Daoy (cell line): ENCODE measurements around the gene ADK. TPM values are rescaled to one million over a fixed set of nuclear protein-coding genes. Genes with fewer than 3 reads are reported as not detected.
"Not testable (repeated sequence)": the region's sequence is repeated elsewhere in the genome, so short reads cannot be mapped to it uniquely, and the experiment has no call there.

Experiments
- DNase-seq: peaks from one replicate; pipeline ENCODE4 v3.0.0-alpha.2; 2015; ENCODE audit warnings: low read depth
- total RNA-seq: library from RNA; depleted of rRNA; stranded (reverse); fragments of >200 nt; shearing (Covaris generic); gene quantifications from 2 replicates; pipeline ENCODE4 v1.2.3, GENCODE V29; 2014

ADK gene
- total RNA-seq, 1 experiment from 2014 or later, result 30.7 TPM

- not testable (repeated sequence) for DNase-seq
Observed at GRCh38 chr10:74300074-74300621, 149.1 kb downstream of the ADK start.

DNA sequence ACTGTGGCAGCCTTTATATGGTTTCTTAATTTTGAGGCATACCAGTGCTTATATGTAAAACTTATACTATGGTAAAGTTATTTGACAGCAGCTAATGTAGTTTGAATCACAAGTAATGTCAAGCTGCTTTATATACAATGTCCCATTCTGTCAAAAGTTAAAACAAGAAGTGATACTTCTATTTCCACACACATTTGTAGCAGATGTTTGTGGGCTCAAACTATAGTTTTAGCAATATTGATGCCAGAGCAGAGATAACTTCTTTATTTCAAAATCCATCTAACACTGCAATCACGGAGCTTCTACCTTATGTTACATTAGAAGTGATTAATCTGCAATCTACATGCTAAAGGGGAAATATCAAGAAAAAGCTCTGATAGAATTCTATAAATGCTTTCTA lies 149.6 kb downstream of the ADK start:
- no peak for DNase-seq

DNA sequence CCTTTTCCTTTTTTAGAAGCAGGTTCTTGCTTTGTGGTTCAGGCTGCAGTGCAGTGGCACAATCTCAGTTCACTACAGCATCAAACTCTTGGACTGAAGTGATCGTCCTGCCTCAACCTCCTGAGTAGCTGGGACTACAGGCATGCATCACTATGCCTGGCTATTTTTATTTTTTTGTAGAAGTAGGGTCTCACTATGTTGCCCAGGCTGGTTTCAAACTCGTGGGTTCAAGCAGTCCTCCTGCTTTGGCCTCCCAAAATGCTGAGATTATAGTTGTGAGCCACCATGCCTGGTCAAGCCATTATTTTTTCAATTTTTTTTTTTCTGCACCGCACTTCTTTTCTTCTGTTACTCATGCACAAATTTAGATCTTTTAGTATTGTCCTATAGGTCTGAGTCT lies 154.7 kb downstream of the ADK start:
- DNase-seq, result no peak

DNA sequence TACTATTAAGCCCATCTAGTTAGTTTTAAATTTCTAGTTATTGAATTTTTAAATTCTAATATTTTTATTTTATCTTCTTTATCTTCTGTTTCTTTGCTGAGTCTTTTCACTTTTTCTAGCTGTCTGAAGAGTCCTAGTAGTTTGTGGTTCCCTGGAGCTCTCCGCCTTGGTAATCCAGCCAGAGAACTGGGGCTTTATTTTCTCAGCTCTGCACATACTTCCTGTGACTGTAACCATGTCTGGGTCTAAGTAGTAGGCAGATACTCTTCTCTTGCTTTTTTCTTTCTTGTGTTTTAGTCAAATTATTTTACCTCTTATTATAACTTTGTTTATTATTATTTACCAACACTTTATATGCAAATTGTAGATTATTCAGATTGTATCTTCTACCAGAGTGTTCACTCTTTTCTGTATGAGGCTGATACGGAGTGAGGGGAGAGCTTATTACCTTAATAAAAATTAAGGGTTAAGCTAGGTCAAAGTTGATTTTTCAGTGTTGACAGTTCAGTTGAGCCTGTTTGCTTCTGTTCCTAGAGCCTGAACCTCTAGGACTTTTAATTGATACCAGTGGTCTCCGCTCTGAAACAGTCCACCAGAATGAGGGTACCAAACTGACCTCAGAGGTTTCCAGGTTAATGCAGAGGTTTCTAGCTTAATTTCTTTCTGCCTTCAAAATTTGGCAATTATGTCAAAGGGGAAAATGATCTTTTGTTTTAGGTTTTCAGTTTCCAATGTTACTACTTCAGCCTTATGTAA lies 155.4 kb downstream of the ADK start:
- DNase-seq, result no peak

DNA sequence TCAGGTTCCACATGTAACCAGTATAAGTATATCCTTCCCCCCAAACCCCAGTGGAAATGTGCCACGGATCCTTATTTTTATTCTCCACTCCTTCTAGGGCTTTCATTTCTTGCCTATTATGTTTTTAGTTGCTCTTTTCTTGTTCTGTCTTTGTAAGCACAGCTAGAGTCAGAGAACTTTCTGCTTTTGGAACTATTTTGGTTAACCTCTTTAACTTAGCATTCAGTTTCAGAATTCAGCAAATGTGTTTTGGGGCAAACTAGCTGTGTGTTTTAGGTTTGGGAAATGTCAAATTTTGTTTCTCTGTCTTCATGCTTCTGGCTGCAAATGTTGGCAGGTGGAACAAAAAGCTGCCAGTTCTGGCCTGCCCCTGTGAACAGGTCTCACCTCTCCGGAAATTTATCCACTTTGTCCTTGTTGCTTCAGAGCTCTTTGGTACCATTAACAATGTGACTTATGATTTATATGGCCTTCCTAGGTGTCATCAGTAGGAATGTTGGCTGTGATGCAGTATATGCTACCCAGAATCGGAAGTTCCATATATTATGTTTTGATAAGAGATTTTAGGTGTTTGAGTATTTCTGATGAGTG lies 156.1 kb downstream of the ADK start:
- no peak for DNase-seq

GRCh38 chr10:74310652-74311257 lies 159.7 kb downstream of the ADK start:
- no peak for DNase-seq

DNA sequence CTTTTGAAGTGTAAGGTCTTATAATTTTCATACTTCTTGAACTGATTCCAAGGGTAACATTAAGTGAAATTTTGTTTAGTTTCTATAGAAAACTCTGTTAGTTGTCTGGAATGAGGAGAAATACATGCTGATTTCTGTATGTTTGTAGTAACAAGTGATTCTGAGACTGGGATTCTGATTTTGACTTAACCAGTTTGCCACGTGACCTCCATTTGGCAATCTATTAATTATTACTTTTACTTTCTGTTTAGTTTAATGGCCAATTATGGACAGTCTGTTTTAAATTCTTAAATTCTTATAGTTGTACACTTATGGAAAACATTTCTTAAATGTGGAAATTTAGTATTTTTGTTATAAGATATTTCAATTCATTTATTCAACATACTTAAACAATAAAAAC lies 163.1 kb downstream of the ADK start:
- no peak for DNase-seq

DNA sequence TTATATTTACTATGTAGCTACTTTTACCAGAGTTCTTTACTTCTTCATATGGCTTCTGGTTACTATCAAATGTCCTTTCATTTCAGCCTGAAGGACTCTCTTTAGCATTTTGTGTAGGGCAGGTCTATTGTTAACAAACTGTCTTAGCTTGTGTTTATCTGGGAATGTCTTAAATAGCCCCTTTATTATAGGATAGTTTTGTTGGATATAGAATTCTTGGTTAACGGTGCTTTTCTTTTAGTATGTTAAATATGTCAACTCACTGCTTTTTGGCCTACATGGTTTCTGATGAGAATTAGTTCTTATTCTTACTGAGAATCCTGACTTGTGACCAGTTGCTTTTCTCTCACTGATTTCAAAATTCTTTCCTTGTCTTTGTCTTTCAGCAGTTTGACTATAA lies 169.0 kb downstream of the ADK start:
- no peak for DNase-seq

GRCh38 chr10:74320717-74321116 lies 169.7 kb downstream of the ADK start:
- DNase-seq, result no peak

DNA sequence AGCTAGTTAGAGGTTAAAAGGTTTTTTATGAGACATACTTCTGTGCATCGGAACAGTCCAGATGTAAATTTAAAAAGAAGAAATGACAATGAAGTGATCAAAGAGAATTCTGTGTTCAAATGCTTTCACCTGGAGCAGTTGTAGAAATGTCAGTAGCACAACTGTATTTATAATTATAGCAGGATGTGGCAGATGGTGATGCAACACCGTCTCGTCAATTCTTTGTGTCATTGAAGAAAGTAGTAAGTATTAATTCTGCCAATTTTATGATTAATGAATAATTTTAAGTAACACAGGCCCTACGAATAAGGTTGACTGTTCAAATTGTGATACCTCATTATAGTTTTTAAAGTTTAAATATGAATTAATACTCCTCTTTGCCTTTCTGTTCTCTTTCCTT lies 171.1 kb downstream of the ADK start:
- no peak for DNase-seq

DNA sequence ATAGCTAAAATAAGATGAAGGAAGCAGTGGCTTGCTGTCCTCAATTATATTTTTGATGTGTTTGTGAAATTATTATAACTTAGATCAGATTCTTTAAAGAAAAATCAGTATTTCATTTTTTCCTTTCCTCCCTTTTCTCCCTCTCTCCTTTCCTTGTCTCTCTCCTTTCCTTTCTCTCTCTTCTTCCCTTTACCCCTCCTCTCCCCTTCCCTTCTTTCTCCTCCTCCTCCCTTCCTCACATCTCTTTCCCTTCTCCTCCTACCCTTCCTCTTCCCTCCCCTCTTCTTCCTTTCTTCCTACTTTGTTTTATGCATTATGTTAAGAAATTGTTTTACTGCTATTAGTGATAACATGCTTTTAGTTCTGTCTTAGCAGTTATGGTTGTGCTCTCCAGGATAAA lies 171.5 kb downstream of the ADK start:
- DNase-seq, result no peak

GRCh38 chr10:74328388-74328787 lies 177.4 kb downstream of the ADK start:
- DNase-seq, result no peak

DNA sequence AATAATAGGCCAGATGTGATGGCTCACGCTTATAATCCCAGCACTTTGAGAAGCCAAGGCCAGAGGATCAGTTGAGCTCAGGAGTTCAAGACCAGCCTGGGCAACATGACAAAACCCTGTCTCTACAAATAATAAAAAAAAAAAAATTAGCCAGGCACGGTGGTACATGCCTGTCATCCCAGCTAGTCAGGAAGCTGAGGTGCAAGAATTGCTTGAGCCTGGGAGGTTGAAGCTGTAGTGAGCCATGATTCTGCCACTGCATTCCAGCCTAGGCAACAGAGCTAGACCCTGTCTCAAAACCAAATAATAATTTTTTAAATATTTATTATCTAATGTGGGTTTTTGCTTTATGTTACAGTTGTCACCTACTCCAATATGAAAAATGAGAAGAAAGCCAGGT lies 178.9 kb downstream of the ADK start:
- peak; percentile 22 for DNase-seq

- no peak for DNase-seq
Observed at GRCh38 chr10:74330646-74331045, 179.6 kb downstream of the ADK start.

DNA sequence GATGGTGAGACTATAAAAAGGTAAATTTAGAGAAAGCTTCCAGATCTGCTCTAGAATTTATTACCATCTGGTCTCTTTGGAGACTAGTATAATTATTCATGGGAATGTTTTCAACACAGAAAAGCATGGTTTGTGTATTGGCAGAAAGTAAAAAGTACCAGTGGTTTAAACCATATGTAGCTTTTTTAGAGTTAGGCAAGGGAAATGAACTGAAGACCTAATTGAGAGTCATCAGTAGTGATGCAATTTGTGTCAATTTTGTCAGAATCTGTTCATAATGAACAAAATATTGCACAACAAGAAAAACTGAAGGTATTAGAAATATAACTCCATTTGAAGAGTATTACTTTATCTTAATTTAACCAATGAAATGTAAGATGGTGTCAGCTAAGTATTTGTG lies 181.4 kb downstream of the ADK start:
- no peak for DNase-seq

DNA sequence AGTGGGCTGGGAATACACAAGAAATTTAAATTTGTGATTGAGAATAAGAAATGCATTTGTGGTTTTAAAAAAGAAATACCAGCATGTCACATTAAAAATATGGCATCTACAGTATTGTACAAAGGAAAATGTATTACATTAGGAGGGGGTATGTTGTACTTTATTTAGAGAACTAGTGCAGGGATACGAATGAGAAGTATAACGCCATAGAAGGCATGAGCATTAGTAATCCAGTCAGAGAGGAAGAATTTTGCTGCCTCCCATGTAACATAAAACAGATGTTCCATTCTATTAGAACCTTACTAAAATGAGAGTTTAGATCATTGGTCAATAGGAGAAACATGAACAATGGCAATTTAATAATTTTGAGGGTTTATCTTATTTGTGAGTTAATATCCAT lies 182.2 kb downstream of the ADK start:
- no peak for DNase-seq

DNA sequence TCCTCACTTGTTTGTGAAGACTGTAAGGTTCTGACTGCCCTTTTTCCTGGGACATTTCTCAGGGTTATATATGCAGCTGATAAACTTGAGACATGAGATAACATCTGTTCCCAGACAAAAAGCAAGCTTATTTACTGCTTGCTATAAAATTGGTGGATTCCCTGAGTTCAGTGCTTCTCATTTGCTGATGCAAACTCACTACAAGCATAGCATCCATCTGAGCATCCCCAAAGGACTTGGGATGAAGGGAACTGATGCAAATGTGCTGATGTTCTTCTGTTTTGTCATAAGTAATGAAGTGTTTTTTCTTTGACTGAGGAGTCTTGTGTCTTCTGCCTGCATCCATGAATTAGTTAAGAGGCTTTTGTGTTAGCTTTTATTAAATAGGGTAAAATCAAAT lies 183.2 kb downstream of the ADK start:
- DNase-seq, result no peak

DNA sequence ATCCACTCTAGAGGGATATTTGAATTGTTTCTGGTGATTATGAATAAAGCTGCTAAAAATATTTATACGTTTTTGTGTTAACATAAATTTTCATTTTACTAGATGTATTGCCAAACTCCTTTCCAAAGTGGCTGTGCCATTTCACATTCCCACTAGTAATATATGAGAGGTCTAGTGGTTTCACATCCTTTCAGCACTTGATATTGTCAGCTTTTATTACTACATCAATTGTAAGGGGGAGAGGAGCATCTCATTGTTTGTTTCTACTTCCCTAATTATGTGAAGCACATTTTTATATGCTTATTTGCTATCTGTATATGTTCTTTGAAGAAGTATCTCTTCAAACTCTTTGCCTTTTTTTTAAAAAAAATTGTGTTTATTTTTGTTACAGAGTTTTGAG lies 184.5 kb downstream of the ADK start:
- no peak for DNase-seq

DNA sequence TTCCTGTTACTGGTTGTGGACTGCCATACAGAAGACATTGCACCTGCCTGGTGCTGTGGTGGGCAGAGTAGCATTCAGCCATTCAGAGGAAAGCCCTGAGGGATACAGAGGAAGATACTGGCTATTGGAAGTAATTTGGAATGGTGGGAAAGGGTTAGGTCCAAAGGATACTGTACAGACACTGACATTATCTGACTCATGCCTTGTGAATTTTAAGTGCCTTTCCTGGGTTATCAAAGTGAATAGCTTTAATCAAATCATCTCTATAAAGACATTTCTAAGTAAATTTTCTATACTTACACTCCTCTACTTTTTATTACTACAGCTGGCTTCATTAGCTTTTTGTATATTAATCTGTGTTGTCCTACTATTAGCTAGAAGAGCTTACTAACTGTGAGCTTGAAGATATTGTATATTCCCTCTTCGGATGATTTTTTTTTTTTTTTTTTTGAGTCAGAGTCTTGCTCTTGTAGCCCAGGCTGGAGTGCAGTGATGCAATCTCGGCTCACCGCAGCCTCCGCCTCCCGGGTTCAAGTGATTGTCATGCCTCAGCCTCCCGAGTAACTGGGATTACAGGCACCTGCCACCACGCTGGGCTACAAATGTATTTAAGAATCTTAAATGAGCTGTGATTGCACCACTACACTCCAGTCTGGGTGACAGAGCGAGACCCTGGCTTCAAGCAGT lies 186.5 kb downstream of the ADK start:
- peak; percentile 15 for DNase-seq

DNA sequence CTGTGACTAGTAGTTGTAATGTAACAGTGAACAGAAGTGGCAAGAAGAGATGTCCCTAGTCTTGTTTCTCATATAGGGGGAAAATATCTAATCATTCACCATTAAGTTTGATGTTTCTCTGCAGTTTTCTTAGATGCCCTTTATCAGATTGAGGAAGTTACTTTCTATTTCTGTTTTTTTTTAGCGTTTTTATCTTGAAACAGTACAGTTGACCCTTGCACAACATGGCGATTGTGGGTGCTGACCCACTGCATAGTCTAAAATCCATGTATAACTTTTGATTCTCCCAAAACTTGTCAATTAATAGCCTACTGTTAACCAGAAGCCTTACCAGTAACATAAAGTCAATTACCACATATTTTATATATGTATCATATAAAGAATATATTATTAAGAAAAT lies 192.0 kb downstream of the ADK start:
- no peak for DNase-seq

DNA sequence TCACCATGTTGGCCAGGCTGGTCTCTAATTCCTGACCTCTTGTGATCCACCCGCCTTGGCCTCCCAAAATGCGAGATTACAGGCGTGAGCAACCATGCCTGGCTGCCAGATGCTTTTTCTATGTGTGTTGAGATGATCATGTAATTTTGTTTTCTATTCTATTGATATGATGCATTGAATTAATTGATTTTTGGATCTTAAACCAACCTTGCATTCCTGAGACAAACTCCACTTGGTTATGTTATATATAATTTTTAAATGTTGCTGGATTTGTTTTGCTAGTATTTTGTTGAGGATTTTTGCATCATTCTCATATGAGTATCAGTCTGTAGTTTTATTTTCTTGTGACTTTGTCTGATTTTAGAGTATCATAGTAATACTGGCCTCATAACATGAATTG lies 192.8 kb downstream of the ADK start:
- no peak for DNase-seq

- DNase-seq, result no peak
Observed at GRCh38 chr10:74344306-74344705, 193.3 kb downstream of the ADK start.

GRCh38 chr10:74347522-74347921 lies 196.5 kb downstream of the ADK start:
- DNase-seq, result no peak
